SU-DHL-6 (cell line): Measurements from ENCODE around the gene PRDX2.

Experiments
- EZH2phosphoT487 ChIP-seq: fragments of 200-600 bp; sonication (generic), shearing (Covaris generic); conservative IDR thresholded peaks from 2 replicates; pipeline ENCODE4 v1.6.1; 2018; ENCODE audit warnings: mild to moderate bottlenecking, antibody characterized with exemption, low read length, moderate library complexity, mixed read lengths
- TF ChIP-seq, protein P1 (sequence below): fragments of 200-600 bp; sonication (generic); IDR thresholded peaks from one replicate; pipeline ENCODE4 v1.5.1; 2017; ENCODE audit warnings: antibody characterized with exemption, mild to moderate bottlenecking, low read length, moderate library complexity; ENCODE audit not compliant: insufficient read depth, poor library complexity, severe bottlenecking

DNA sequence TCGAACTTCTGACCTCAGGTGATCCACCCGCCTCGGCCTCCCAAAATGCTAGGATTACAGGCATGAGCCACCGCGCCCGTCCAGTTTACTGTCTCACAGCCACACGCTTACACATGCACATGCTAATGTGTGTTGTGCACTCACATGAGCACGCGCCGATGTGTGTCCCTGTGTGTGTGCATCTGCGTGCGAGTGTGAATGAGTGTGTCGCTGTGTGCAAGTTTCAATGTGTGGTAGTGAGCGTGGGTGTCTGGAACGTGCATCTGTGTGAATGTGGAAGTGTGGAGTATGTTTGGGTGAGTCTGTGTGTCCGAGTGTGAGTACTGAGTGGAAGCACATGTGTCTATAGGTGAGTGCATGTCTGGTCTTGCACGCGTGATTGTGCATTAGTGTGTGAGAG, 40.9 kb upstream of the PRDX2 start:
- TF ChIP-seq, protein P1, sequence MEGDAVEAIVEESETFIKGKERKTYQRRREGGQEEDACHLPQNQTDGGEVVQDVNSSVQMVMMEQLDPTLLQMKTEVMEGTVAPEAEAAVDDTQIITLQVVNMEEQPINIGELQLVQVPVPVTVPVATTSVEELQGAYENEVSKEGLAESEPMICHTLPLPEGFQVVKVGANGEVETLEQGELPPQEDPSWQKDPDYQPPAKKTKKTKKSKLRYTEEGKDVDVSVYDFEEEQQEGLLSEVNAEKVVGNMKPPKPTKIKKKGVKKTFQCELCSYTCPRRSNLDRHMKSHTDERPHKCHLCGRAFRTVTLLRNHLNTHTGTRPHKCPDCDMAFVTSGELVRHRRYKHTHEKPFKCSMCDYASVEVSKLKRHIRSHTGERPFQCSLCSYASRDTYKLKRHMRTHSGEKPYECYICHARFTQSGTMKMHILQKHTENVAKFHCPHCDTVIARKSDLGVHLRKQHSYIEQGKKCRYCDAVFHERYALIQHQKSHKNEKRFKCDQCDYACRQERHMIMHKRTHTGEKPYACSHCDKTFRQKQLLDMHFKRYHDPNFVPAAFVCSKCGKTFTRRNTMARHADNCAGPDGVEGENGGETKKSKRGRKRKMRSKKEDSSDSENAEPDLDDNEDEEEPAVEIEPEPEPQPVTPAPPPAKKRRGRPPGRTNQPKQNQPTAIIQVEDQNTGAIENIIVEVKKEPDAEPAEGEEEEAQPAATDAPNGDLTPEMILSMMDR: no peak
- no peak for TF ChIP-seq EZH2phosphoT487
